Measurements from ENCODE around the gene CYP4F22. TPM values are rescaled to one million over a fixed set of nuclear protein-coding genes. Genes with fewer than 3 reads are reported as not detected.

CYP4F22 gene
- total RNA-seq, 1 experiment from 2014 or later = 4.9 TPM

- no peak for TF ChIP-seq REST (IDR thresholded peaks at IDR 0.05; ENCODE audit: low read depth)
- TF ChIP-seq SP1 (IDR thresholded peaks at IDR 0.05; ENCODE audit: low read depth) = no peak
Observed at GRCh38 chr19:15468675-15469512, 39.4 kb upstream of the CYP4F22 start (continued).

DNA sequence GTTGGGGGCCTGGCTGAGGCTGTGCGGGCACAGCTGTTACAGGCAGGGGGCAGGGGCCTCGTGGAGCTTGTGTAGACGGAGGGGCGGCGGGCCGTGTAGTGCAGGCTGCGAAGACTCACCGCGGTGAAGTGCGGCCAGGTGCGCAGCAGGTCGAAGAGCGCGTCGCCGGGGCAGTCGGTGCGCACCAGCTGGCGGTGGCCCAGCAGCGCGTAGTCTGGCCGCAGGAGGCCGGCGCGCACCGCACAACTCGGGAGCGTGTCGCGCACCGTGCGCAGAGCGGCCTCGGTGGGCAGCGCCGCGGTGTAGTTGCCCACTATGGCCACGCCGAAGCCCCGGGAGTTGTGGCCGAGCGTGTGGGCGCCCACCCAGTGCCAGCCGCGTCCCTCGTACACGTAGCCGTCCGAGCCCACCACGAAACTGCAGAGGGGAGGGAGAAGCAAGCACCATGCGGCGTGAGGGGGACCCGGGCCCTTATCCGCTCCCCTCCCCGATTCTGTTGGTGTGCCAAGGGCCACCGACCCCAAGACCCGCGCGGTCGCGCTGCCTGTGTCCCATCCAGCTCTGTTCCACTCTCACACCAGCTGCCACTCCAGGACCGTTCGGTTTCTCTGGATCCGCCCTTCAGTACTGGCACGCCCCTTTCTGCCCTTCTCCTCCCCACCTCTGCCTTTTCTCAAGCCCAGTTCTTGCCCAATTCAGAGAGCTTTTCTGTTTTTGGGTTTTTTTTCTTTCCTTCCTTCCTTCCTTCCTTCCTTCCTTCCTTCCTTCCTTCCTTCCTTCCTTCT is 38.6 kb upstream of the CYP4F22 start:
- no peak for ATAC-seq
- Histone ChIP-seq H3K9me3 (ENCODE audit: control insufficient read depth in 1 of 2, insufficient read depth in 1 of 2, low read depth in 1 of 2, low read length in 2 of 2) (no peaks in the 10 kb centered on the region), H2AFZ (ENCODE audit: low read depth, low read length, poor library complexity, severe bottlenecking) (no peak overlapping the region), H3K9ac (ENCODE audit: low read length) (no peak overlapping the region), H3K79me2 (ENCODE audit: insufficient read depth, low read length) (no peaks in the 10 kb centered on the region), H4K20me1 (ENCODE audit: insufficient read depth) (no peaks in the 10 kb centered on the region), H3K4me1 (ENCODE audit: control insufficient read depth in 1 of 2, insufficient read depth in 2 of 2, low read length in 2 of 2) (peaks cover 0 to 7% of the 10 kb centered on the region in 2 experiments; a peak in 2 of 4 replicates), H3K36me3 (ENCODE audit: control insufficient read depth in 1 of 2, insufficient read depth in 2 of 2, low read length in 2 of 2) (no peaks in the 10 kb centered on the region), H3K4me3 (replicated peaks in 1 of 2; ENCODE audit: low read depth in 1 of 2, low read length in 2 of 2) (no peak overlapping the region), H3K4me2 (ENCODE audit: low read length) (no peak overlapping the region), H3K27me3 (ENCODE audit: insufficient read depth, low read length) (no peaks in the 10 kb centered on the region), H3K27ac (ENCODE audit: low read depth, low read length) (no peak overlapping the region), H3K9me2 (ENCODE audit: insufficient read depth) (no peaks in the 10 kb centered on the region)
- RAD21 ChIA-PET (ENCODE audit: low non-redundant PET in 1 of 2, low total read pairs in 2 of 2, uncharacterized antibody in 2 of 2, unreplicated experiment in 2 of 2) = no interaction called here
- intact Hi-C loops (cut with micrococcal nuclease) = no loop called here
- POLR2A ChIA-PET = no interaction called here
- no peak for TF ChIP-seq SRF (IDR thresholded peaks at IDR 0.05; ENCODE audit: low read depth)
- no peak for TF ChIP-seq POLR2AphosphoS5 (IDR thresholded peaks at IDR 0.05; ENCODE audit: low read depth, low read length)
- no peak for TF ChIP-seq EGR1 (IDR thresholded peaks at IDR 0.05; ENCODE audit: low read depth)
- TF ChIP-seq ZNF274 (IDR thresholded peaks at IDR 0.05; ENCODE audit: low read depth, low read length) = no peak
- BruUV-seq (replicated peaks) = no TSS peak
- DNase-seq (ENCODE audit: low read depth, low spot score) = no peak
- CTCF ChIA-PET = no interaction called here

All from HCT116 (cell line).